ENCODE data around the gene EPHB2. TPM values are rescaled to one million over a fixed set of nuclear protein-coding genes. Genes with fewer than 3 reads are reported as not detected.

EPHB2 gene
- total and polyA plus RNA-seq, 2 donors from 2014 or later = 3.0 to 9.5 TPM

- intact Hi-C loops (cut with DNase I) = no loop called here
- H3K36me3 ChIP-seq (ENCODE audit: control insufficient read depth in 2 of 3, insufficient read depth in 3 of 3, low read length in 3 of 3) = no peaks in the 10 kb centered on the region
- H3K27ac ChIP-seq (ENCODE audit: low read depth in 2 of 2, low read length in 2 of 2) = no peak overlapping the region
- TF ChIP-seq CTCF (IDR thresholded peaks at IDR 0.05; ENCODE audit: borderline replicate concordance, extremely low read depth, insufficient read depth) = no peak
- H3K9me3 ChIP-seq (ENCODE audit: control insufficient read depth in 2 of 3, insufficient read depth in 1 of 3, low read length in 3 of 3) = no peaks in the 10 kb centered on the region
- no peak overlapping the region for H3K4me3 ChIP-seq (ENCODE audit: low read length in 3 of 3)
- FAIRE-seq = no peak
- H3K4me1 ChIP-seq (ENCODE audit: control insufficient read depth in 2 of 3, insufficient read depth in 2 of 3, low read depth in 1 of 3, low read length in 3 of 3) = no peaks in the 10 kb centered on the region
- no peak for DNase-seq
- no peaks in the 10 kb centered on the region for H3K27me3 ChIP-seq (ENCODE audit: control insufficient read depth, insufficient read depth, low read length)
- H3K9ac ChIP-seq (ENCODE audit: low read length in 3 of 3) = no peak overlapping the region
These were observed 198.3 kb downstream of the EPHB2 start for GRCh38 chr1:22908880-22909426.

GRCh38 chr1:22910286-22910685 is 199.6 kb downstream of the EPHB2 start:
- FAIRE-seq (no peak), DNase-seq (no peak)
- no peaks in the 10 kb centered on the region for H3K9me3 ChIP-seq (ENCODE audit: control insufficient read depth in 2 of 3, insufficient read depth in 1 of 3, low read length in 3 of 3)
- no peaks in the 10 kb centered on the region for H3K27me3 ChIP-seq (ENCODE audit: control insufficient read depth, insufficient read depth, low read length)
- intact Hi-C loops (cut with DNase I) = no loop called here
- H3K4me1 ChIP-seq (ENCODE audit: control insufficient read depth in 2 of 3, insufficient read depth in 2 of 3, low read depth in 1 of 3, low read length in 3 of 3) = no peaks in the 10 kb centered on the region
- TF ChIP-seq CTCF (IDR thresholded peaks at IDR 0.05; ENCODE audit: borderline replicate concordance, extremely low read depth, insufficient read depth) = no peak
- no peak overlapping the region for H3K27ac ChIP-seq (ENCODE audit: low read depth in 2 of 2, low read length in 2 of 2)
- H3K4me3 ChIP-seq (ENCODE audit: low read length in 3 of 3) = no peak overlapping the region
- no peaks in the 10 kb centered on the region for H3K36me3 ChIP-seq (ENCODE audit: control insufficient read depth in 2 of 3, insufficient read depth in 3 of 3, low read length in 3 of 3)
- H3K9ac ChIP-seq (ENCODE audit: low read length in 3 of 3) = no peak overlapping the region

- intact Hi-C loops (cut with DNase I) = no loop called here
- FAIRE-seq (no peak), DNase-seq (no peak)
- Histone ChIP-seq H3K4me3 (ENCODE audit: low read length in 3 of 3) (no peak overlapping the region), H3K27me3 (ENCODE audit: control insufficient read depth, insufficient read depth, low read length) (no peaks in the 10 kb centered on the region), H3K9me3 (ENCODE audit: control insufficient read depth in 2 of 3, insufficient read depth in 1 of 3, low read length in 3 of 3) (no peaks in the 10 kb centered on the region), H3K4me1 (ENCODE audit: control insufficient read depth in 2 of 3, insufficient read depth in 2 of 3, low read depth in 1 of 3, low read length in 3 of 3) (no peaks in the 10 kb centered on the region), H3K27ac (ENCODE audit: low read depth in 2 of 2, low read length in 2 of 2) (no peak overlapping the region), H3K36me3 (ENCODE audit: control insufficient read depth in 2 of 3, insufficient read depth in 3 of 3, low read length in 3 of 3) (no peaks in the 10 kb centered on the region), H3K9ac (ENCODE audit: low read length in 3 of 3) (no peak overlapping the region)
- TF ChIP-seq CTCF (IDR thresholded peaks at IDR 0.05; ENCODE audit: borderline replicate concordance, extremely low read depth, insufficient read depth) = no peak
These were observed 200.5 kb downstream of the EPHB2 start for GRCh38 chr1:22910986-22911651.

Measured in kidney (tissue), 14 donors.